Endothelial cell (in vitro differentiated cells): Measurements from ENCODE around the gene PRSS57. TPM values are rescaled to one million over a fixed set of nuclear protein-coding genes. Genes with fewer than 3 reads are reported as not detected.
"Not testable (repeated sequence)": the region's sequence is repeated elsewhere in the genome, so short reads cannot be mapped to it uniquely, and the experiment has no call there.

Source experiments
- DNase-seq: peaks from one replicate; pipeline ENCODE4 v3.0.0; 2021; ENCODE audit warnings: low spot score
- H3K27ac Mint-ChIP-seq: one replicate; pipeline ENCODE4 v1.8.0; 2021; ENCODE audit warnings: mixed read lengths, inconsistent platforms; ENCODE audit not compliant: unreplicated experiment
- H3K27me3 Mint-ChIP-seq: one replicate; pipeline ENCODE4 v1.8.0; 2021; ENCODE audit warnings: mild to moderate bottlenecking, moderate library complexity, mixed read lengths, inconsistent platforms; ENCODE audit not compliant: unreplicated experiment
- H3K36me3 Mint-ChIP-seq: one replicate; pipeline ENCODE4 v1.8.0; 2021; ENCODE audit warnings: mild to moderate bottlenecking, low read depth, mixed read lengths, inconsistent platforms; ENCODE audit not compliant: unreplicated experiment
- H3K4me1 Mint-ChIP-seq: one replicate; pipeline ENCODE4 v1.8.0; 2021; ENCODE audit warnings: mild to moderate bottlenecking, mixed read lengths, inconsistent platforms; ENCODE audit not compliant: unreplicated experiment
- H3K4me3 Mint-ChIP-seq: one replicate; pipeline ENCODE4 v1.8.0; 2021; ENCODE audit warnings: mild to moderate bottlenecking, mixed read lengths, inconsistent platforms; ENCODE audit not compliant: unreplicated experiment
- H3K9me3 Mint-ChIP-seq: one replicate; pipeline ENCODE4 v1.8.0; 2021; ENCODE audit warnings: mixed read lengths, inconsistent platforms; ENCODE audit not compliant: unreplicated experiment
- total RNA-seq: library from RNA; stranded (reverse); fragmentation: NEBNext Ultra II Directional; extraction: Animal tissue kit (Norgen Biotek cat#: 25700); gene quantifications from one replicate; pipeline ENCODE4 v1.2.1, GENCODE V29; 2021; ENCODE audit not compliant: unreplicated experiment
- TF ChIP-seq, protein P1 (sequence below): fragments of 200-600 bp; sonication (generic); IDR thresholded peaks from one replicate; pipeline ENCODE4 v1.5.0; 2021; ENCODE audit warnings: antibody characterized with exemption; ENCODE audit not compliant: unreplicated experiment

Gene PRSS57
- total RNA-seq, 1 donor from 2014 or later, result not detected

DNA sequence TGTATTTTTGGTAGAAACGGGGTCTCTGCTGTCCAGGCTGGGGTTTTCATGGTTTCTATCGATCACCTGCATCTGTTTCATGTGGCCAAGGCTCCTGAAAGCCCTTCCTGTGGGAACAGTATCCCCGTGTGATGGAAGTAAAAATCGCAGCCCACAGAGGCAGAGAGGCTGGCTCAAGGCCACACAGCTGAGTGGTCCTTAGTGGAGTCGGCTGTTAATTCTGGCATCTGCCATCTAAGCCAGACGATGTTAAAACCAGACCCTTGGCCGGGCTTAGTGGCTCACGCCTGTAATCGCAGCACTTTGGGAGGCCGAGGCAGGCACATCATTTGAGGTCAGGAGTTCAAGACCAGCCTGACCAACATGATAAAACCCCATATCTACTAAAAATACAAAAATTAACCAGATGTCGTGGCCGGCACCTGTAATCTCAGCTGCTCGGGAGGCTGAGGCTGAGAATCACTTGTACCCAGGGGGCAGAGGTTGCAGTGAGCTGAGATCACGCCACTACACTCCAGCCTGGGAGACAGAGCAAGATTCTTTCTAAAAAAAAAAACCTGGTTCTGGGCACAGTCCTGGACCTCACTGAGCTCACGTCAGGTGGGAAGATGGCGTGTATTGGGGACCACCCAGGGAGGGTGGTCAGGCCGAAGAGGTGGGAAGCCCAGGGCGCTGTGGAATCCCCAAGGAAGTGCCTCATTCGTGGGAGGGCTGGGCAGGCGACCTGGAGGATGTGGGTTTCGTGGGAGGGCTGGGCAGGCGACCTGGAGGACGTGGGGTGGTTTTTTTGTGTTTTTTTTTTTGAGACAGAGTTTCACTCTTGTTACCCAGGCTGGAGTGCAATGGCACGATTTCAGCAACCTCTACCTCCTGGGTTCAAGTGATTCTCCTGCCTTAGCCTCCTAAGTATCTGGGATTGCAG is 37.2 kb upstream of the PRSS57 start:
- Mint-ChIP-seq H3K27ac (no peak overlapping the region), H3K36me3 (peaks cover 9% of the 10 kb centered on the region), H3K4me3 (no peak overlapping the region)

DNA sequence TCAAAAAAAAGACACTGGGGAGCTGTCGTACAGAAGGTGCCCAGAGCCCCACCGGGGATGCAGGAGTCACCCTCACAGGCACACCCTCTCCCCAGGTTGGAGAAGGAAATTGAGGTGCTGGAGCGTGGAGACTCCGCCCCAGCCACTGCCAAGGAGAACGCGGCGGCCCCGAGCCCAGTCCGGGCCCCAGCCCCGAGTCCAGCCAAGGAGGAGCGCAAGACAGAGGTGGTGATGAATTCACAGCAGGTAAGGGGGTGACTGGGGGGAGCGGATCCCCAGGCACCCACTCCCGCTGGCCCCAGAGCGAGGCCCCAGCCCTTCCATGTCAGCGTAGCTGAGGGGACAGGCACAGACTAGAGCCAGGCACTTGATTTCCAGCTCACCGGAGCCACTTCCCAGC is 35.7 kb upstream of the PRSS57 start:
- Mint-ChIP-seq H3K4me3 (no peak overlapping the region), H3K4me1 (peaks cover 4% of the 10 kb centered on the region), H3K27me3 (peaks cover 12% of the 10 kb centered on the region), H3K36me3 (peaks cover 13% of the 10 kb centered on the region), H3K9me3 (no peaks in the 10 kb centered on the region), H3K27ac (no peak overlapping the region)
- TF ChIP-seq, protein P1, sequence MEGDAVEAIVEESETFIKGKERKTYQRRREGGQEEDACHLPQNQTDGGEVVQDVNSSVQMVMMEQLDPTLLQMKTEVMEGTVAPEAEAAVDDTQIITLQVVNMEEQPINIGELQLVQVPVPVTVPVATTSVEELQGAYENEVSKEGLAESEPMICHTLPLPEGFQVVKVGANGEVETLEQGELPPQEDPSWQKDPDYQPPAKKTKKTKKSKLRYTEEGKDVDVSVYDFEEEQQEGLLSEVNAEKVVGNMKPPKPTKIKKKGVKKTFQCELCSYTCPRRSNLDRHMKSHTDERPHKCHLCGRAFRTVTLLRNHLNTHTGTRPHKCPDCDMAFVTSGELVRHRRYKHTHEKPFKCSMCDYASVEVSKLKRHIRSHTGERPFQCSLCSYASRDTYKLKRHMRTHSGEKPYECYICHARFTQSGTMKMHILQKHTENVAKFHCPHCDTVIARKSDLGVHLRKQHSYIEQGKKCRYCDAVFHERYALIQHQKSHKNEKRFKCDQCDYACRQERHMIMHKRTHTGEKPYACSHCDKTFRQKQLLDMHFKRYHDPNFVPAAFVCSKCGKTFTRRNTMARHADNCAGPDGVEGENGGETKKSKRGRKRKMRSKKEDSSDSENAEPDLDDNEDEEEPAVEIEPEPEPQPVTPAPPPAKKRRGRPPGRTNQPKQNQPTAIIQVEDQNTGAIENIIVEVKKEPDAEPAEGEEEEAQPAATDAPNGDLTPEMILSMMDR, result no peak
- no peak for DNase-seq

More for the DNA sequence above, 37.2 kb upstream of the PRSS57 start:
- Mint-ChIP-seq H3K4me1 (no peaks in the 10 kb centered on the region), H3K27me3 (peaks cover 9% of the 10 kb centered on the region), H3K9me3 (no peaks in the 10 kb centered on the region)
- TF ChIP-seq, protein P1, result no peak
- DNase-seq, result no peak

DNA sequence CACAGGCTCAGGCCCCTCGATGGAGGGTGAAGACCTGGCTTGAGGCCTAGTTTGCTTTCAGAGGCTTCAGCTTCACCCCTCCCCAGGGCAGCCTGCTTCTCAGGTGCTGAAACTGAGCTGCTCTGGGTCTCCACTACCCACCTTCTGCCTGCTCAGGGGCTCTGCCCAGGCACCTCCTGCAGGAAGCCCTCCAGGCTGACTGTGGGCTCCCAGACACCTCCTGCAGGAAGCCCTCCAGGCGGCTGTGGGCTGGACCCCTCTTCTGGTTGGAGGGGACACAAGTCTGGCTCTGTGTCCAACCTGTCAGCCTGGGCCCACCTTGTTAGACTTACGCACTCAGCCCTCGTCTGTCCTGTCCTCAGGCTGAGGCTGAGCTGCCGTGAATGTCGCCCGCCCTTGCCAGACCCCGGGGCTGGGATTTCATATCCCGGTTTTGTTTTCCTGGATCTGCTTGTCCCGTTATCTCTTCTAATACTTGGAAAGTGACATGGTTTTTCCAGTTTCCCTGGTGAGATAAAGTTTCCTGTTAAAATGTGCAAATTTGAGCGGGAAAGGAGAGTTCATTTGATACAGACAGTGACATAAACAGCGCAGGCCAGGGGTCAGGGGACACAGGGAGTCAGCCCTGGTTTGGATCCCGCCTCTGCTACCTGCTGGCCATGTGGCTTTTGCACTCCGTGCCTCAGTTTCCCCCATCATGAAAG is 34.9 kb upstream of the PRSS57 start:
- H3K36me3 Mint-ChIP-seq, result peaks cover 13% of the 10 kb centered on the region
- TF ChIP-seq, protein P1, result no peak
- H3K9me3 Mint-ChIP-seq, result no peaks in the 10 kb centered on the region
- H3K27me3 Mint-ChIP-seq, result peaks cover 12% of the 10 kb centered on the region
- no peak overlapping the region for H3K27ac Mint-ChIP-seq
- H3K4me1 Mint-ChIP-seq, result peaks cover 4% of the 10 kb centered on the region
- DNase-seq, result no peak
- H3K4me3 Mint-ChIP-seq, result peak overlapping the region; percentile 27

DNA sequence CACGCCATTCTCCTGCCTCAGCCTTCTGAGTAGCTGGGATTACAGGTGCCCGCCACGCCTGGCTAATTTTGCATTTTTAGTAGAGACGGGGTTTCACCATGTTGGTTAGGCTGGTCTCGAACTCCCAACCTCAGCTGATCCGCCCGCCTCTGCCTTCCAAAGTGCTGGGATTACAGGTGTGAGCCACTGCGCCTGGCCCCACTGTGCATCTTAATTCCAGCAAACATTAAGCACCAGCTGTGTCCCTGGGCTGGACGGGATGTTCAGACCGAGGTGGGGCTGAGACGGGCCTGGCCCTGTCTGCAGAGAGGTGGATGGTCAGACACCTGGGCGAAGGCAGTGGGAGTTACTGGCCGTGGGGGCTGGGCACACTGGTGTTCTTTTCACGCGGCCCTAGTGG is 34.3 kb upstream of the PRSS57 start:
- H3K4me3 Mint-ChIP-seq, H3K9me3 Mint-ChIP-seq, DNase-seq, H3K27ac Mint-ChIP-seq, H3K27me3 Mint-ChIP-seq, H3K4me1 Mint-ChIP-seq, H3K36me3 Mint-ChIP-seq: not testable (repeated sequence)

DNA sequence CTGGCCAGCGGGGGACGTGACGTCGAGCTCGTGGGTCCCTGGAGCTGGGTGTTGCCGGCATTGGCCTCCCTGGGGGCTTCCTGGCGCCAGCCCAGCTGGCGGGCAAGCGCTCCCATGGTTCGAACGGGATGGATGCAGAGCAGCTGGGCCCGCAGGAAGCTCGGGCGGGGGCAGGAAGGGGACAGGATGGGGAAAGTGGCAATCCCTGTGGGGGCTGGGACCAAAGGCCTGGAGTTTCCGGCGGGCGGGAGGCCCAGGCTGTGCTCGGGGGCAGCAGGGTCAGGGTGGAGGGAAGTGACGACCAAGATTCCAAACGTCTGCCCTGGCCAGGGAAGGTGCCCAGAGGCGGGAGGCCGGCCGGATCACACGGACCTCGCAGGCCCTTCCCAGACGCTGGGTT is 32.8 kb upstream of the PRSS57 start:
- Mint-ChIP-seq H3K27ac (no peak overlapping the region), H3K9me3 (no peaks in the 10 kb centered on the region), H3K36me3 (peaks cover 8% of the 10 kb centered on the region), H3K4me1 (peaks cover 4% of the 10 kb centered on the region), H3K27me3 (peaks cover 4% of the 10 kb centered on the region), H3K4me3 (no peak overlapping the region)
- TF ChIP-seq, protein P1, result no peak
- peak; percentile 73 for DNase-seq
